ENCODE data around the gene FAM120A.
A peak's percentile ranks its signal among the peaks of the same experiment; 100 is the strongest.
"Not testable (repeated sequence)": the region's sequence is repeated elsewhere in the genome, so short reads cannot be mapped to it uniquely, and the experiment has no call there.

The FAM120A gene, protein sequence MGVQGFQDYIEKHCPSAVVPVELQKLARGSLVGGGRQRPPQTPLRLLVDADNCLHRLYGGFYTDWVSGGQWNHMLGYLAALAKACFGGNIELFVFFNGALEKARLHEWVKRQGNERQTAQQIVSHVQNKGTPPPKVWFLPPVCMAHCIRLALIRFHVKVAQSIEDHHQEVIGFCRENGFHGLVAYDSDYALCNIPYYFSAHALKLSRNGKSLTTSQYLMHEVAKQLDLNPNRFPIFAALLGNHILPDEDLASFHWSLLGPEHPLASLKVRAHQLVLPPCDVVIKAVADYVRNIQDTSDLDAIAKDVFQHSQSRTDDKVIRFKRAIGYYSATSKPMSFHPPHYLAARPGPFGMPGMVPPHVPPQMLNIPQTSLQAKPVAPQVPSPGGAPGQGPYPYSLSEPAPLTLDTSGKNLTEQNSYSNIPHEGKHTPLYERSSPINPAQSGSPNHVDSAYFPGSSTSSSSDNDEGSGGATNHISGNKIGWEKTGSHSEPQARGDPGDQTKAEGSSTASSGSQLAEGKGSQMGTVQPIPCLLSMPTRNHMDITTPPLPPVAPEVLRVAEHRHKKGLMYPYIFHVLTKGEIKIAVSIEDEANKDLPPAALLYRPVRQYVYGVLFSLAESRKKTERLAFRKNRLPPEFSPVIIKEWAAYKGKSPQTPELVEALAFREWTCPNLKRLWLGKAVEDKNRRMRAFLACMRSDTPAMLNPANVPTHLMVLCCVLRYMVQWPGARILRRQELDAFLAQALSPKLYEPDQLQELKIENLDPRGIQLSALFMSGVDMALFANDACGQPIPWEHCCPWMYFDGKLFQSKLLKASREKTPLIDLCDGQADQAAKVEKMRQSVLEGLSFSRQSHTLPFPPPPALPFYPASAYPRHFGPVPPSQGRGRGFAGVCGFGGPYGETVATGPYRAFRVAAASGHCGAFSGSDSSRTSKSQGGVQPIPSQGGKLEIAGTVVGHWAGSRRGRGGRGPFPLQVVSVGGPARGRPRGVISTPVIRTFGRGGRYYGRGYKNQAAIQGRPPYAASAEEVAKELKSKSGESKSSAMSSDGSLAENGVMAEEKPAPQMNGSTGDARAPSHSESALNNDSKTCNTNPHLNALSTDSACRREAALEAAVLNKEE

DNA sequence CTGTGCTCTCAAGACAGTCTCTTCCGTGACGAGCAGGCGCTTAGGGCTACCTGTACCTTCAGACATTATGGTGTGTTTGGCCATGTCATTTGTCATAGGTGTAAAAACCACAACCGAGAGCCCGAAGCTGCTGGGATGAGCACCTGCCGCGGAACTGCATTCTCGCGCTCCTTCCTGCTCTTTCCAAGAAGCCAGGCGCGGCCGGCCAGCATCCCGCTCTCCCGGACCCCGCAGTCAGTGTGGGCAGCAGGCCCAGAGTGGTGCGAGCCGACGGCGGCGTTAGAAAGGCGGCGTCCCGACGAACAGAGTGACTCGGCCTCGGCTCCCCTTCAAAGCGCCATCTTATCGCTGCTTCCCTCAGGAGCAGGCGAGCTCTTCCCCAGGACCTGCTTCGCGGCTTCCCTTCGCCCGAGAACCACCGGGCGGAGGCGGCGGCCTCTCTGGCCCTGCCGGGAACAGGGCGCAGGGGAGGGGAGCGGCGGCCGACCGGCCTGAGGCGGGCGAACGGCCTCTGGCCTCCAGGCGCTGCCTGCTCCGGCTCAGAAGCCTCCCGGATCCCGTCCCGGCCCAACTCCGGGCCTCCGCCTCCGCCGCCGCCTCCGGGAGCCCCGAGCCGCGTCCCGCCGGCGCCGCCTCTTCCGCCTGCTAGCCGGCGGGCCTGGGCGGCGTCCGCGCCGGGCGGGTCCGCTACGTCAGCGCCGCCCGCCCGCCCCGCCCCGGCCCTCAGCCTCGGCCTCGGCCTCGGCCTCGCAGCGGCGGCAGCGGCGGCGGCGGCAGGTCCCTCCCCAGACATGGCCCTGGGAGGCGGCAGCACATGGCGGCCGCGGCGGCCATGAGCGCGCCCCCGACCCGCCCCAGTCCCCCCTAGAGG lies at the start of gene FAM120A:
Gene FAM120A (plus strand): TSS at position 741 of the 871 bp plus-strand sequence. CDS start 231 bp downstream, outside the sequence.
- peak; percentile 36 for DNase-seq (ENCODE audit: low read depth, low spot score)

DNA sequence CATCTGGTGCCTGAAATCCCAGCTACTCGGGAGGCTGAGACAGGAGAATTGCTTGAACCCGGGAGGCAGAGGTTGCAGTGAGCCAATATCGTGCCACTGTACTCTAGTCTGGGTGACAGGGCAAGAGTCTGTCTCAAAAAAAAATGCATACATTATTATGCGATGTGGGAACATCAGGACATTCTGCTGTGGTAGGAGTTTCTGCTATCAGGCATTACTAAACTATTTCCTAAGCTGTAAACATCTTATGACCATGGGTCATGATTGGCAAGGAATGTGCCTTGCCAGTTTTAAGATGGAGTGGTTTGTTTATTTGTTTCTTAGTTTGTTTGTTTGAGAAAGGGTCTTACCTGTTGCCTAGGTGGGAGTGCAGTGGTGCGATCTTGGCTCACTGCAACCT lies 45.1 kb upstream of the FAM120A start:
- no peak for DNase-seq (ENCODE audit: low read depth, low spot score)

DNA sequence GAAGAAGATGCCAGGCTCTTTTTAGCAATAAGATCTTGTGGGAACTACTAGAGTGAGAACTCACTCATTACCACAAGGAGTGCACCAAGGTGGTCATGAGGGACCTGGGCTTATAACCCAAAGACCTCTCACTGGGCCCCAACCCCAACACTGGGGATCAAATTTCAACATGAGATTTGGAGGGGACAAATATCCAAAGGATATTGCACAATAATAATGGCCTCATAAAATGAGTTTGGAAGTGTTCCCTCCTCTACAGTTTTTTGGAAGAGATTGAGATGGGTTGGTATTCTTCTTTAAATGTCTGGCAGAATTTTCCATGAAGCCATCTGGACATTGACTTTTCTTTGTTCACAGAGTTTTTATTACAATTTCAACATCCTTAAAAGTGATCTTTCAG lies 38.0 kb upstream of the FAM120A start:
- no peak for DNase-seq (ENCODE audit: low read depth, low spot score)

DNA sequence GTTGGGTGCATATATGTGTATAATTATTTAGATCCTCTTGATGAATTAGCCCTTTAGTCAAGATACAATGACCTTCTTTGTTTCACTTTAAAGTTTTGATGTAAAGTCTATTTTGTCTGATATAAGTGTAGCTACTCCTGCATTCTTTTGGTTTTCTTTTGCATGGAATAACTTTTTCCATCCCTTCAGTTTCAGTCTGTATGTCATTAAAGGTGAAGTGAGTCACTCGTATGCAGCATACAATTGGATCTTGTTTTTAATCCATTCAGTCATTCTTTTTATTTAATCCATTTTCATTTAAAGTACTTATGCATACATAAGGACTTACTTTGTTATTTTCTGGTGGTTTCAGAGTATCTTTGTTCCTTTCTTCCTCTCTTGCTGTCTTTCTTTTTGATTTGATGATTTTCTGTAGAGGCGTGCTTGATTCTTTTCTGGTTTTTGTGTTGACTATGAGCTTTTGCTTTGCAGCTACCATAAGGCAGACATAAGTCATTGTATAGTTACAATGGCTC lies 36.3 kb upstream of the FAM120A start:
- no peak for DNase-seq (ENCODE audit: low read depth, low spot score)

DNA sequence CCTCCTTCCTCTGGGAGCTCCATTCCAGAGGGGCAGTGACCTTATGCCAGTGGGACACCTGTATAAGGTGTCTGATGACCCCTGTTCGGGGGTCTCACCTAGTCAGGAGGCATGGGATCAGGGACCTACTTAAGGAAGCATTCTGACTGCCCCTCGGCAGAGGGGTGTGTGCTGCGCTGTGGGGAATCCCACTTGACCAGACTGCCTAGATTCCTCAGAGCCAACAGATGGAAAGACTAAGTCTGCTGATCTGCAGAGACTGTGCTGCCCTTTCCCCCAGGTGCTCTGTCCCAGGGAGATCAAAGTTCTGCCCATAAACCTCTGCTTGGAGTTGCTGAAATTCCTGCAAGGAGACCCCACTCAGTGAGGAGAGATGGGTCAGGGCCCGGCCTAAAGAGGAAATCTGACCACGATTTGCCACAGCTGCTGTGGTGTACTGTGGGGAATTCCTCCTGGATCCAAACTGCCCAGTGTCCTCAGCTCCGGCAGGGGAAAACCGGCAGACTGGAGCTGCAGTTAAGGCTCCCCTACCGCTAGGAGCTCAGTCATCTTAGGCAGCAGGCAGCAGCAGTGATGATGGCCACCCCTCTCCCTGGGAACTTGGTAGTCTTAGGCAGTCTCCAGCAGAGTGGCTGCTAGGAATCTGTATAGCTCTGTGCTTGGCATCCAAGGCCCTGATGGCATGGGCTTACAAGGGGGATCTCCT lies 34.8 kb upstream of the FAM120A start:
- no peak for DNase-seq (ENCODE audit: low read depth, low spot score)

DNA sequence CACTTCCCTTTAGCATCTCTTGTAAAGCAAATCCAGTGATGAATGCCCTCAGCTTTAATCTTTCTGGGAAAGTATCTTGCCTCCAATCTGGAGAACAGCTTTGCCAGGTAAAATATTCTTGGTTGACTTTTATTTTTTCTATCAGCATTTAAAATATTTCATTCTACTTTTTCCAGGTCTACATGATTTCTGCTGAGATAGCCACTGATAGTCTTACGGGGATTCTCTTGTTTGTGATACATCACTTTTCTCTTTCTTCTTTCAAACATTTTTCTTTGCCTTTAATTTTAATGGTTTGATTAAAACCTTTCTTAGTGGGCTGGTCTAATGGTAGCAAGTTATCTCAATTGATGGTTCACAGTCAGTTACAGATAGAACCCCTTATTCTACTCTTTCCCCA lies 33.9 kb upstream of the FAM120A start:
- DNase-seq (ENCODE audit: low read depth, low spot score), result no peak

DNA sequence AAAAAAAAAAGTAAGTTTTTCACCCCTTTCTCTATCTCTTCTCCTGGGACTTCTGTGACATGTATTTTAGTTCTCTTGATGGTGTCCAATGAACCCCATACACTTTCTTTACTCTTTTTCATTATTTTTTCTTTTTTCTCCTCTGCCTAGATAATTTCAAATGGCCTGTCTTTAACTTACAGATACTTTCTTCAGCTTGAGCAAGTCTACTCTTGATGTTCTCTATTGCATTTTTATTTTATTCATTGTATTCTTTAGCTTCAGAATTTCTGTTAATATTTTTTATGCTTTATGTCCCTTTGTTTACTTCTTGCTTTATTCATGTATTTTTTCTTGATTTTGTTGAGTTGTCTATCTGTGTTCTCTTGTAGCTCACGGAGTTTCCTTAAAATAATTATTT lies 32.5 kb upstream of the FAM120A start:
- no peak for DNase-seq (ENCODE audit: low read depth, low spot score)

DNA sequence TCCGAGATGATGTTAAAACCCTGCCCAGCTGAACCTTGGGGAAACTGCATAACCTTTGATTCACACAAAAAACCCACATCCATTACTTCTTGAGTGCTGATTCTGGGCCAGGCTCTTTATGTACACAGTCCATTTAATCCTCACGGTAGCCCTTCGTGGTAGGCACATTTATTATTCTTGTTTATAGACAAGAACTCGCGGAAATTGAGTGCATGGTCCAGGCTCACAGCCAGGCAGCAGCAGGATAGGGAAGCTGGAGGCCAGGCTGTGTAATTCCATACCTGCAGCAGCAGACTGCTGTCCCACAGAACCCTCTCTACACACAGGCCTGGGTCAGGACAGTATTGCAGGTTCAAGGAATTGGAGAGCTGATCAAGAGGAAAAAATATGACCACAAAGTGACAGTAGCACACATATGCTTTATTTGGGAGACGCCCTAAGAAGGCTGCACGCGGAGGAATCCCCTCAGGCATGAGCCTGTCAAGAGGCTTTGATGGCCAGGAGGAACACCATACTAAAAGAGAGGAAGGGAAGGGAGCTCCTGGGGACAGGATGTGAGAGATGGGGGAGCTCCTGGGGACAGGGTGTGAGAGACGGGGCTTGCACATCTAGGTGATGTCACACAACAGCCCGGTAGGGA lies 28.4 kb upstream of the FAM120A start:
- no peak for DNase-seq (ENCODE audit: low read depth, low spot score)

DNA sequence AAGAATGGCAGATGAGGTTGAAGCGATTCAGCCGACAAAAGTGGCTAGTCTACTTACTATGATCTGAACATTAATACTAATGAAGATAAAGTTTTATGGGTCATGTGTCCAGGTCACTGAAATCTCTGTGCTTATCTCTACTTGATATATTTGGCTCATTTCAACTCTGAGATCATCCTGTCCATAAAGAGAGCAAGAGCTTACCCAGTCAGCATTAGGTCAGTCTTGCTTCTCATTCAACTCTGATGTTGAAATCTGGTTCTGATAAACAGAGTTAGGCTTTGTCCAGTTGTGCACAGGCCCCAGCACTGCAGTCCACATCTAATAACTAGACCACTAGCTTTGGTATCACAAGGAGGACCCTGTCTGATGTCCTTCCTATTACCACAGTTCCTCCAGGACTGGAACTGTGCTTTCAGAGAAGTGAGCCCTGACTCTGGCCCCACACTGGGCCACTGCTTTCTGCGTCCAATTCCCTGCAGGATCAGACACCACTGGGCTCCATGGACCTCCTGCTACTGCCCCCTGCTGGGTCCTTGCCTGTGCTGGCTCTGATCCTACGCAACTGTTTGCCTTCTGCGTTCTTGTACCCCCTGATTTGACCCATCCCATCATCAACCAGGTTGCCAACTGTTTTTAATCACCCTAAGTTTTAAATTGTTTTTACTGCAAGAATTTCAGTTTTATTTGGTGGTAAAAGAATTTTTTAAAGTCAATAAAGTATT lies 23.7 kb upstream of the FAM120A start:
- DNase-seq (ENCODE audit: low read depth, low spot score), result no peak

DNA sequence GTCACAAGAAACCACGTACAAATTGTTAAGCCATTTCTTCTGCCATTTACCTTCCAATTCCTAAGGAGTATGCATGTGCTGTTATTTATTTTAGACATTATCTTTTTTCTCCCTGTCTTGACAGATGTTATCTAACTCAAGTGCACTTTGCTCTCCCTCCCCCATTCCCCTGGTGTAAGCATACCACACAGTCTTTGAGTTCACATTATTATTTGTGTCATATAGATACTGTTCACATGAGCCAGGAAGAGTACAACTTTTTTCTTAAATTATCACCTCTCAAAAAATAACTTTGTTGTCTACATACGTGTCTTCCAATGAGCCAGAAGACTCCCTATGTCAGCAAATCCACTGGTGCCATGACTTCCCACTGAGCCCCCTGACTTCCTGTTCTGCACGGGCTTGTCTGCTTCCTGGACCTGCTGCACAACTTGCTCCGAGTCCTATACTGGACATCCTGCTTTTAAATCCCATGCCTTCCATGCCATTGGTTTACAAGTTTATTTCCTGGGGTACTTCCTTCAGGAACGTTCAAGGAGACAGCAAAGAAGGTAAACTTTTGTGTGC lies 19.9 kb upstream of the FAM120A start:
- DNase-seq (ENCODE audit: low read depth, low spot score), result no peak

DNA sequence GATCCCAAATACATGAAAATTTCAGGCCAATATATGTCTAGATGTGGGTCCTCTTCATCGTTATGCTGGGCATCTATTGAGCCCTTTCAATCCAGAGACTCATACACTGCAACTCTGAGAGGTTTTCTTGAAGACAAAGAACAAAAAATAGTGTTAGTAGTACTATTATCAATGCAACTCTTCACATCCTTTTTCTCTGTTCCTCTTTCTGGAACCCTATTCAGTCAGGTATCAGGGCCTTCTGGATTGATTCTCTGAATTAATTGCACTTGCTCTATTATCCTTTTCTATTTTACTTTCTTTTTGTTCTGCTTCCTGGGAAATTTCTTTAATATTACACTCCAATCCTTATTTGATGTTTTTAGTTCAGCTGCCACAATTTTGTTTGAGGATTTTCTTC lies 18.5 kb upstream of the FAM120A start:
- DNase-seq (ENCODE audit: low read depth, low spot score), result no peak

DNA sequence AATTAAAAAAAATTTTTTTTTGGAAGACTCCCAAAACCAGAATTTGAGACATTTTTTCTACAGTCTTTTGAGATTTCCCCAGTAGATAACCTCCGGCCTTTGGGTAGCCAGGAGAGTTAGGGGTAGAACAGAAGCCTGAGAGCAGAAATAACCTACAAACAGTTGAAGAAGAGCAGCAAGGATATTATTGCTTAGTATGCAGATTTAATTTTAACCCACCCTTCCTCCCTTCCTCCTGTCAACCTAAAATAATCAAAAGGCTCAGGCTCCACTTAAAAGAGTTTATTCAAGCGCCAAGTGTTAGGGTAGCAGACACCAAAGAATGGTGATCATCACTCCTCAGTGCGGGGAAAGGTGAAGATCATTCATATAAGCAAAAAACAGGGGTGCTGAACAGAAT lies 17.4 kb upstream of the FAM120A start:
- no peak for DNase-seq (ENCODE audit: low read depth, low spot score)

DNA sequence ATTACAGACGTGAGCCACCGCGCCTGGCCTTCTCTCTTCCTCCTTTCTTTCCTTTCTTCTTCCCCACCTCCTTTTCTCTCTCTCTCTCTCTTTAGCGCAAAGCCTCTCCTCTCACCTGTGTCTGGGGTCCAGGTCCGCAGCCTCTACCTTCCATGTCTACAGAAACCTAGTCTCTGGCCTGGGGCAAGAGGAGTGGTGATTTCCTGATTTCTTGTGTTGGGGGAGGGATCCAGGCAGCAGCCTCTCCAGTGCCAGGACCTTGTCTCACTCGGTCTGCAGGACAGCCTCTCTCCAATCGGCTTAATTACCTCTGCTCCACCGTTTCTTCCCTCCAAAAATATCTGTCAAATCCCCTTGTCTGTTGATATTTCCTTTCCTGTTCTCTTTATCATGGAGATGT lies 16.1 kb upstream of the FAM120A start:
- no peak for DNase-seq (ENCODE audit: low read depth, low spot score)

DNA sequence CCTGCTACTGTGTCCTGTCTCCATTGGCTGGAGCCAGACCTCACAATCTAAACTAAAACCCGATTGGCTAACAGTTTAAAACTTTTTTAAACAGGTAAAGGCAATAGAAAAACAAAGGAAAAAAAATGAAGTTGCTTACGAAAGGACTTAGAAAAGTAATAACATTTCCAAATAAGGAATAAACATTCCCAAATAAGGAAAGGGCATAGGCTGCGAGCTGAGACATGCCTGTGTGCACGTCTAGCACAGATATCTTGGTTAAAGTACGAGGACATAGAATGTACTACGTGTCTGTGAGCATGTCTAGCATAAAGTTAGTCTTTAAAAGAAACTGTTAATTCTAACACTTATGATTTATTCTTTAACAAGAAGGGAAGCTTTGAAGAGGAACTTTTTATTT lies 15.3 kb upstream of the FAM120A start:
- no peak for DNase-seq (ENCODE audit: low read depth, low spot score)

DNA sequence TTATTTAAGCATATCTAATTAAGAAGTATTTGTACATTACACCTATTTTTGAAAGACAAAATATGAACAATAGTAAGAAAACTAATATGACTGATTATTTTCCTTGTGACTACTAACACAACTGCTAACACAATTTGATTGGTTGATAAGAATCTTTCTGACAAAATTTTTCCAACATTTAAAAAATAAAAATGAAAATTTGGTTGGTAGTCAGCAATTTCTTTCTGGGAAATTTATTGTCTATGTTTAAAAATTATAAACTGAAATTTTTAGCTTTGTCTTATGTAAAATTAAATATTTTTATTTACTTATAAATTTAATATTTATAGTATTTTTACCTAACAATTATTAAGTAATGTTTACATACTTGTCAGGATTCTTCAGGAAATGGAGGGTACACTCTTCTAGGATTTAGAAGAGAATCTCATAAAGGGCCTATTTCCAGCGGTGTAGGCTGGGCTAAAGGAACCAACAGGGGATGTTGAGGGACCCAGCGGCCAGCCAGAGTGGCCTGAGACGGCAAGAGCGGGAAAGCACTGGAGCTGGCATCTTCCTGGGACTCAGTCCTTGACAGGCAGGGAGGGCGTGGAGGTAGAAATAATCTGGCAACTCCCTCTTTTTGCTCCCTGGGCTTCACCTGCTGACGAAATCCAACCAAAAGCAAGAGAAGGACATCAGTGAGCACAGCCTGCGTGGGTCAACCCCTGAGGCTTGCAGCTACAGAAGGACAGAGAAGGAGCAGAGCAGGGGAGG lies 14.7 kb upstream of the FAM120A start:
- DNase-seq (ENCODE audit: low read depth, low spot score), result no peak

DNA sequence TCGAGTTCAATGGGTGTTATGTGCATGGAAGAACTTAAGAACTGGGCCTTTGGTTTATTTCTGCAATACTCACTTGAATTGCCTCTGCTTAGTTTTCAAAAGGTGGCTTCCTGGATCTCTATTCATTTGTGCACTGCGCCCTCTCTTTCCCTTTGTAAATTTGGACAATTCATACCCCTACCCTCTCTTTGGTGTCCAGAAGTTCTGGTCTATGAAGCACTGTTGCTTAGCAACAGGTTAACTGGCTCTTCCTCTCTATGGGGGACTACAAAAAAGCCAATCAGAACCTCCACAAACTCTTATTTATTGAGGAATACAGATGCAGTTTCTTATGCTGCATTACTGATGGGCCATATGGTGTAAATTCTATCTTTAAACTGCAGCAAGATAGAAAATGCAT lies 13.5 kb upstream of the FAM120A start:
- DNase-seq (ENCODE audit: low read depth, low spot score), result no peak

DNA sequence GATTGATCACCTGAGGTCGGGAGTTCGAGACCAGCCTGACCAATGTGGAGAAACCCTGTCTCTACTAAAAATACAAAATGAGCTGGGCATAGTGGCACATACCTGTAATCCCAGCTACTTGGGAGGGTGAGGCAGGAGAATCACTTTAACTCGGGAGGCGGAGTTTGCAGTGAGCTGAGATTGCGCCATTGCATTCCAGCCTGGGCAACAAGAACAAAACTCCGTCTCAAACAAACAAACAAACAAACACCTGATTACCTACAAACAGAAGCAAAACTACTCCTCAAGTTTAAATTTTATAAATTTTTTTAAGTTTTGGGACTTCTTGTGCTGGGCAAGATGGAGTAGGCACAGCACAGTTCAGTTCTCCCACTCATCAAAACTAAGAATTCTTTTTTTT lies 12.2 kb upstream of the FAM120A start:
- DNase-seq (ENCODE audit: low read depth, low spot score), result not testable (repeated sequence)

DNA sequence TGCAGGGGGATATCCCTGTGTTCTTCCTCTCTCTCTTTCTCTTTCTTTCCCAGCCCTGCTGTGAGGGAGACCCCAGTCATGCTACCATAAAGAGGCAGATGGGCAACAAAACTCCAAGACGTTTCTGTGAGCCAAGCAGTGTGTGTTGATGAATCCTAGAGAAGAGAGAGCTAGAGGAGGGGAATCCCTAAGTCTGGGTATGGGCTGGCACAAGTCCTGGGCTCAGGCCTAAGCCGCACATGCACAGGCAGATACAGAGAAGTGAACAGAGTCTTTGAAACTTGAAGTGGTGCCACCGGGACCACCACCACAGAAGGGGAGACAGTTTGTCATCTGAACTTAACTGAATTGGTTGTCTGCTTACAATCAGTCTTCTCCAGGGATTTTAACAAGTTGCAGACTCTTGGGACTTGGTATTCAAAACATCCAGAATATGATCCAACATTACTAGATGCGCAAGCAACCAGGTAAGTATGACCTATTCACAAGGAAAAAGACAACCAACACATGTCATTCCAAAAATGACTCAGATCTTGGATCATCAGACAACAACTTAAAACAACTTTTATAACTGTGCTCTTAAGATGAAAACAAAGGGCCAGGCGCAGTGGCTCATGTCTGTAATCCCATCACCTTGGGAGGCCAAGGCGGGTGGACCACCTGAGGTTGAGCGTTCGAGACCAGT lies 10.4 kb upstream of the FAM120A start:
- DNase-seq (ENCODE audit: low read depth, low spot score), result no peak

Measured in activated CD4-positive, CD25-positive, alpha-beta regulatory T cell treated with anti-CD3 and anti-CD28 coated beads, Interleukin-2, amount 50 U/mL, for 16 hours (primary cell).